Tibial artery (tissue), 4 donors: Measurements from ENCODE around the gene FOXJ2.

Experiments used
- DNase-seq, 2 donors: peaks; one replicate each; pipeline ENCODE4 v3.0.0-alpha.2; 2019
- H3K27ac ChIP-seq, 2 donors: fragments of 200-600 bp; sonication (generic) in 1 of 2; 1 replicate in 1 of 2; 2 replicates in 1 of 2; pipeline ENCODE4 v1.5.1; 2018 to 2019; ENCODE audit warnings: mild to moderate bottlenecking in 1 of 2
- H3K27me3 ChIP-seq, 2 donors: fragments of 200-600 bp; sonication (generic) in 1 of 2; one replicate each; pipeline versions ENCODE4 v1.5.1 to v1.6.0; 2016 to 2019
- H3K36me3 ChIP-seq, 3 donors: fragments of 200-600 bp; sonication (generic) in 2 of 3; one replicate each; pipeline ENCODE4 v1.5.1; 2016 to 2019; ENCODE audit warnings: mild to moderate bottlenecking in 2 of 3
- H3K4me1 ChIP-seq, 4 donors: fragments of 200-600 bp; sonication (generic) in 2 of 4; 1 replicate in 3 of 4; 2 replicates in 1 of 4; pipeline ENCODE4 v1.5.1; 2016 to 2019
- H3K4me3 ChIP-seq, 2 donors: fragments of 200-600 bp; sonication (generic) in 1 of 2; 1 replicate in 1 of 2; 2 replicates in 1 of 2; pipeline ENCODE4 v1.5.1; 2018 to 2019; ENCODE audit warnings: mild to moderate bottlenecking in 2 of 2
- H3K9me3 ChIP-seq, 3 donors: fragments of 200-600 bp; sonication (generic) in 1 of 3; one replicate each; pipeline ENCODE4 v1.5.1; 2016 to 2019
- intact Hi-C: fragments of 100-400 bp; cut with DNase I; formaldehyde crosslinking; loops from one replicate; pipeline ENCODE4 v1.15.0; 2023; ENCODE audit warnings: low total_unique reads
- TF ChIP-seq, protein P1 (sequence below), 2 experiments: fragments of 200-600 bp in 1 of 2; fragments of 450-650 bp in 1 of 2; IDR thresholded peaks; one replicate each; pipeline ENCODE4 v1.5.1; 2017 to 2019; ENCODE audit warnings: antibody characterized with exemption in 2 of 2, mild to moderate bottlenecking in 1 of 2, moderate library complexity in 1 of 2

Gene FOXJ2

DNA sequence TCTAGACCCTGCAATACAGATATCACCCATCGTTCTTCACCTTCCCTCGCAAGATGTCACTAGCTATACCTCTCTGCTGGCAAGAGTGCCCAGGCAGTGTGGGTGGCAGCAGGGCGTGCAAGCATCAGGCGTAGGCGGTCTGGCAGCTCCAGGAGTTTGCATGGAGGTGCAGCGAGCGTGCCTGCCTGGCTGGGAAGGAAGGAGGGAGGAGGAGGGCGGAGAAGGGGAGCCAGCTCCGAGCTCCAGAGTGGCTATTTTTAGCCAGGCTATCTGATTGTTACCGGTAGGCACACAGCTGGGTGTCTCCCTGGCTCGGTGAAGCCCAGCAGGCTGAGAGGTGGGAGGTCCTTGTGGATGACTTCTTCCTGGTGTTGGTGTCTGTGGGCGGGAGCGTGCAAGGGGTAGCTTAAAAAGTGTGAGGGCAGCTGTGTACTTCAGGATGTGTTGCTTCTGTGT lies 6.2 kb downstream of the FOXJ2 start:
- TF ChIP-seq, protein P1, sequence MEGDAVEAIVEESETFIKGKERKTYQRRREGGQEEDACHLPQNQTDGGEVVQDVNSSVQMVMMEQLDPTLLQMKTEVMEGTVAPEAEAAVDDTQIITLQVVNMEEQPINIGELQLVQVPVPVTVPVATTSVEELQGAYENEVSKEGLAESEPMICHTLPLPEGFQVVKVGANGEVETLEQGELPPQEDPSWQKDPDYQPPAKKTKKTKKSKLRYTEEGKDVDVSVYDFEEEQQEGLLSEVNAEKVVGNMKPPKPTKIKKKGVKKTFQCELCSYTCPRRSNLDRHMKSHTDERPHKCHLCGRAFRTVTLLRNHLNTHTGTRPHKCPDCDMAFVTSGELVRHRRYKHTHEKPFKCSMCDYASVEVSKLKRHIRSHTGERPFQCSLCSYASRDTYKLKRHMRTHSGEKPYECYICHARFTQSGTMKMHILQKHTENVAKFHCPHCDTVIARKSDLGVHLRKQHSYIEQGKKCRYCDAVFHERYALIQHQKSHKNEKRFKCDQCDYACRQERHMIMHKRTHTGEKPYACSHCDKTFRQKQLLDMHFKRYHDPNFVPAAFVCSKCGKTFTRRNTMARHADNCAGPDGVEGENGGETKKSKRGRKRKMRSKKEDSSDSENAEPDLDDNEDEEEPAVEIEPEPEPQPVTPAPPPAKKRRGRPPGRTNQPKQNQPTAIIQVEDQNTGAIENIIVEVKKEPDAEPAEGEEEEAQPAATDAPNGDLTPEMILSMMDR (IDR thresholded peaks at IDR 0.05): no peak
- H3K9me3 ChIP-seq: no peaks in the 10 kb centered on the region
- H3K4me1 ChIP-seq: peaks cover 0 to 60% (median 54%) of the 10 kb centered on the region in 4 donors
- peak in 1 of 2 donors; percentile 85 for DNase-seq
- H3K27ac ChIP-seq: peak overlapping the region; percentile 44 to 92
- peaks cover 29 to 40% (median 34%) of the 10 kb centered on the region in 3 donors for H3K36me3 ChIP-seq
- H3K27me3 ChIP-seq: no peaks in the 10 kb centered on the region
- intact Hi-C loops: loop anchor here (5.0 kb wide), 1 partner anchor 204 kb away; no protein-coding TSS in a partner anchor
- peak overlapping the region; percentile 21 to 36 for H3K4me3 ChIP-seq

DNA sequence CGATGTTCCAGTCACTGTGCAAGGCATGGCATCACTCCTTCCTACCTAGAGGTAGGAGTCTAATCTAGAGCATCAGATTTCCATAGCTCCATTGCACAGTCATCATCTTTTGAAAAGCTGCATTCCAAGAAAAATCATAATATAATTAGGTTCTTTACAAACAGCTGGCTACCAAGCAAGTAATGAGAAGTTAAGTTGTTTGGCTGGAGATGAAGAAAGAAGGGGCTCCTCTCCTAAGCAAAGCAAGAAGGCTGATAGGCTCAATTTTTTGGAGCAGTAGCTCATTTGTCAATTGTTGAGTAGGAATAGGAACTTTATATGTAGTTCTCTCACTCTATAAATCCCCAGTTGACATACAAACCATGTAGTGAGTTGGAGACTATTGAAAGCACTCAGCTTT lies 8.3 kb downstream of the FOXJ2 start:
- Histone ChIP-seq H3K36me3 (peaks cover 48 to 61% (median 55%) of the 10 kb centered on the region in 3 donors), H3K27me3 (no peaks in the 10 kb centered on the region), H3K4me1 (peaks cover 0 to 39% (median 33%) of the 10 kb centered on the region in 4 donors), H3K9me3 (no peaks in the 10 kb centered on the region), H3K27ac (no peak overlapping the region), H3K4me3 (no peak overlapping the region)
- TF ChIP-seq, protein P1 (IDR thresholded peaks at IDR 0.05): no peak
- intact Hi-C loops: no loop called here
- no peak for DNase-seq

GRCh38 chr12:8045952-8046944 lies 13.7 kb downstream of the FOXJ2 start:
- Histone ChIP-seq H3K27ac (no peak overlapping the region), H3K4me1 (no peaks in the 10 kb centered on the region), H3K36me3 (peaks cover 90 to 96% (median 96%) of the 10 kb centered on the region in 3 donors), H3K9me3 (no peaks in the 10 kb centered on the region), H3K27me3 (no peaks in the 10 kb centered on the region), H3K4me3 (no peak overlapping the region)
- peak; percentile 80 to 81 for DNase-seq
- TF ChIP-seq, protein P1 (IDR thresholded peaks at IDR 0.05): peak; percentile 72 to 87
- intact Hi-C loops: no loop called here

- peaks cover 91 to 96% (median 96%) of the 10 kb centered on the region in 3 donors for H3K36me3 ChIP-seq
- TF ChIP-seq, protein P1 (IDR thresholded peaks at IDR 0.05): no peak
- no peak overlapping the region for H3K4me3 ChIP-seq
- no peaks in the 10 kb centered on the region for H3K4me1 ChIP-seq
- H3K27ac ChIP-seq: no peak overlapping the region
- DNase-seq: no peak
- intact Hi-C loops: no loop called here
- H3K27me3 ChIP-seq: no peaks in the 10 kb centered on the region
- no peaks in the 10 kb centered on the region for H3K9me3 ChIP-seq
Measured at GRCh38 chr12:8047842-8048241, 15.3 kb downstream of the FOXJ2 start.

DNA sequence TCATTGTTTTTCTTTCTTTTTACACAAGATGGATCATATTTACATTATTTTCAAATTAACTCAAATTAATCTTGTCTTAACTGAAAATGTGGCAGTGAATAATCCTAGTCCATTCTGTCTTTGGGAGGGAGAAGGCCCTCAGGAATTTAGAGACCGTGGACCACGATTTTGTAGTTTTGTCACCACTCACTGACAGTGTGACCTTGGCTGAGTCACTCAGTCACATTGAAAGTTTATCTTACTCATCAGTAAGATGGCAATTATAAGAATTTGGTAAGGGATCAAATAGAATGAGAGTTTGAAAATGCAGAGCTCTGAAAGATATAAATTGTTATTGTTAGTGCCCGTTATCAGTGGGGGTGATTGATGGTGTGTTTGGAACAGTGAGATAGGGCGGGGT lies 16.4 kb downstream of the FOXJ2 start:
- H3K4me1 ChIP-seq: no peaks in the 10 kb centered on the region
- H3K9me3 ChIP-seq: no peaks in the 10 kb centered on the region
- no peaks in the 10 kb centered on the region for H3K27me3 ChIP-seq
- no peak for DNase-seq
- peaks cover 93 to 98% (median 97%) of the 10 kb centered on the region in 3 donors for H3K36me3 ChIP-seq
- H3K27ac ChIP-seq: no peak overlapping the region
- H3K4me3 ChIP-seq: no peak overlapping the region
- TF ChIP-seq, protein P1 (IDR thresholded peaks at IDR 0.05): no peak
- intact Hi-C loops: no loop called here
